Liver (tissue), 9 donors: ENCODE results near the gene TRPC1. TPM values are rescaled to one million over a fixed set of nuclear protein-coding genes. Genes with fewer than 3 reads are reported as not detected.

Experiments used
- DNase-seq: peaks from one replicate; pipeline ENCODE4 v3.0.0-alpha.2; 2017; ENCODE audit warnings: low spot score
- H3K27ac ChIP-seq, 2 donors: one replicate each; pipeline ENCODE4 v1.7.0; 2013; ENCODE audit warnings: inconsistent platforms in 2 of 2, low read length in 2 of 2, control low read depth in 1 of 2, low read depth in 1 of 2, mild to moderate bottlenecking in 1 of 2
- H3K27me3 ChIP-seq, 4 donors: one replicate each; pipeline versions ENCODE4 v1.6.1 to v1.7.0; 2013; ENCODE audit warnings: low read length in 3 of 4, inconsistent platforms in 1 of 4, mild to moderate bottlenecking in 1 of 4, moderate library complexity in 1 of 4; ENCODE audit not compliant: control insufficient read depth in 4 of 4, insufficient read depth in 4 of 4
- H3K36me3 ChIP-seq, 4 donors: one replicate each; pipeline versions ENCODE4 v1.6.1 to v1.7.0; 2013; ENCODE audit warnings: low read length in 3 of 4, mild to moderate bottlenecking in 3 of 4, low read depth in 1 of 4, moderate library complexity in 1 of 4; ENCODE audit not compliant: control insufficient read depth in 4 of 4, insufficient read depth in 3 of 4
- H3K4me1 ChIP-seq, 4 donors: one replicate each; pipeline versions ENCODE4 v1.6.1 to v1.7.0; 2013; ENCODE audit warnings: low read length in 3 of 4, mild to moderate bottlenecking in 3 of 4, moderate library complexity in 1 of 4; ENCODE audit not compliant: control insufficient read depth in 4 of 4, insufficient read depth in 4 of 4
- H3K4me3 ChIP-seq, 3 donors: one replicate each; pipeline versions ENCODE4 v1.6.1 to v1.7.0; 2013; ENCODE audit warnings: low read length in 3 of 3, control low read depth in 1 of 3, low read depth in 1 of 3, mild to moderate bottlenecking in 1 of 3
- H3K9ac ChIP-seq, 2 donors: one replicate each; pipeline ENCODE4 v1.7.0; 2013; ENCODE audit warnings: low read length in 2 of 2, mild to moderate bottlenecking in 2 of 2, moderate library complexity in 2 of 2, control low read depth in 1 of 2, low read depth in 1 of 2
- H3K9me3 ChIP-seq, 4 donors: one replicate each; pipeline versions ENCODE4 v1.6.1 to v1.7.0; 2013; ENCODE audit warnings: low read length in 3 of 4; ENCODE audit not compliant: control insufficient read depth in 4 of 4
- ATF3 ChIP-seq: IDR thresholded peaks from 2 replicates; pipeline ENCODE4 v1.6.1; 2016; ENCODE audit warnings: antibody characterized with exemption
- CTCF ChIP-seq: fragments of 150-350 bp; IDR thresholded peaks from 2 replicates; pipeline ENCODE4 v1.5.1; 2017; ENCODE audit warnings: improper control_type of control experiment, low read depth, low read length; ENCODE audit not compliant: missing input control
- EGR1 ChIP-seq, 2 donors: IDR thresholded peaks; 2 replicates each; pipeline ENCODE4 v1.6.1; 2016 to 2018; ENCODE audit warnings: antibody characterized with exemption in 2 of 2, low read depth in 2 of 2
- FOXA1 ChIP-seq: IDR thresholded peaks from 2 replicates; pipeline ENCODE4 v1.6.1; 2016; ENCODE audit warnings: antibody characterized with exemption
- FOXA2 ChIP-seq: IDR thresholded peaks from 2 replicates; pipeline ENCODE4 v1.6.1; 2016; ENCODE audit warnings: antibody characterized with exemption
- GABPA ChIP-seq, 2 donors: IDR thresholded peaks in 1 of 2; conservative IDR thresholded peaks in 1 of 2; 2 replicates each; pipeline ENCODE4 v1.6.1; 2016; ENCODE audit warnings: antibody characterized with exemption in 2 of 2, mild to moderate bottlenecking in 1 of 2, moderate library complexity in 1 of 2
- HNF4A ChIP-seq, 2 donors: conservative IDR thresholded peaks; 2 replicates each; pipeline ENCODE4 v1.6.1; 2016; ENCODE audit warnings: antibody characterized with exemption in 2 of 2, mild to moderate bottlenecking in 2 of 2
- HNF4G ChIP-seq: IDR thresholded peaks from 2 replicates; pipeline ENCODE4 v1.6.1; 2016; ENCODE audit warnings: antibody characterized with exemption
- JUND ChIP-seq, 2 donors: IDR thresholded peaks; 2 replicates each; pipeline ENCODE4 v1.6.1; 2016; ENCODE audit warnings: antibody characterized with exemption in 2 of 2
- MAX ChIP-seq: IDR thresholded peaks from 2 replicates; pipeline ENCODE4 v1.6.1; 2016; ENCODE audit warnings: antibody characterized with exemption
- NR2F2 ChIP-seq: IDR thresholded peaks from 2 replicates; pipeline ENCODE4 v1.6.1; 2016; ENCODE audit warnings: antibody characterized with exemption
- RAD21 ChIP-seq, 2 donors: IDR thresholded peaks; 2 replicates each; pipeline ENCODE4 v1.6.1; 2016; ENCODE audit warnings: antibody characterized with exemption in 2 of 2, mild to moderate bottlenecking in 2 of 2
- REST ChIP-seq: IDR thresholded peaks from 2 replicates; pipeline ENCODE4 v1.6.1; 2016; ENCODE audit warnings: antibody characterized with exemption, mild to moderate bottlenecking
- RXRA ChIP-seq, 2 donors: IDR thresholded peaks; 2 replicates each; pipeline ENCODE4 v1.6.1; 2017 to 2018; ENCODE audit warnings: antibody characterized with exemption in 2 of 2, mild to moderate bottlenecking in 1 of 2
- SP1 ChIP-seq: IDR thresholded peaks from 2 replicates; pipeline ENCODE4 v1.6.1; 2018; ENCODE audit warnings: antibody characterized with exemption, mild to moderate bottlenecking
- TAF1 ChIP-seq: conservative IDR thresholded peaks from 2 replicates; pipeline ENCODE4 v1.6.1; 2016; ENCODE audit warnings: antibody characterized with exemption, mild to moderate bottlenecking
- YY1 ChIP-seq: IDR thresholded peaks from 2 replicates; pipeline ENCODE4 v1.6.1; 2016; ENCODE audit warnings: antibody characterized with exemption, mild to moderate bottlenecking
- ZBTB33 ChIP-seq: IDR thresholded peaks from 2 replicates; pipeline ENCODE4 v1.6.1; 2016; ENCODE audit warnings: antibody characterized with exemption
- WGBS: extraction: QIAGEN DNeasy Blood & Tissue Kit; methylation state at CpG from one replicate; pipeline ENCODE4 v1.1.7; 2013; 5-methylcytosine and 5-hydroxymethylcytosine counted together
- polyA plus RNA-seq, 2 donors: library from polyadenylated mRNA; stranded (reverse) in 1 of 2; unstranded in 1 of 2; fragments of 200-250 nt in 1 of 2; fragments of >200 nt in 1 of 2; fragmentation: Nextera tagmentation in 1 of 2; extraction: Ambion mirVana in 1 of 2; gene quantifications; one replicate each; pipeline versions ENCODE4 v1.2.1 to v1.2.3, GENCODE V29; 2013 to 2015
- total RNA-seq, 2 donors: library from RNA; depleted of rRNA; stranded (reverse); fragments of >200 nt; gene quantifications; one replicate each; pipeline ENCODE4 v1.2.3, GENCODE V29; 2014
- donor health status: healthy.
- donor health status: healthy.
- donor health status: healthy.
- donor health status: healthy.
- donor health status: healthy.

TRPC1 gene
- total and polyA plus RNA-seq, 4 donors = 0.15 to 4.7 (median 1.6) TPM

- H3K9ac ChIP-seq = no peak overlapping the region
- no peak overlapping the region for H3K4me3 ChIP-seq
- H3K36me3 ChIP-seq = no peaks in the 10 kb centered on the region
- no peaks in the 10 kb centered on the region for H3K9me3 ChIP-seq
- TF ChIP-seq GABPA (IDR thresholded peaks at IDR 0.05 in 1 of 2, conservative IDR thresholded peaks at IDR 0.05 in 1 of 2) = no peak
- no peak for TF ChIP-seq JUND (IDR thresholded peaks at IDR 0.05)
- no peak for TF ChIP-seq YY1
- TF ChIP-seq TAF1 = no peak
- no peak for TF ChIP-seq HNF4G
- no peak for TF ChIP-seq NR2F2
- no peak for TF ChIP-seq SP1
- TF ChIP-seq MAX = no peak
- TF ChIP-seq RAD21 (IDR thresholded peaks at IDR 0.05) = no peak
- TF ChIP-seq EGR1 (IDR thresholded peaks at IDR 0.05; ENCODE audit: low read depth in 2 of 2) = no peak
- TF ChIP-seq FOXA1 = no peak
- TF ChIP-seq REST = no peak
- no peak for TF ChIP-seq HNF4A (conservative IDR thresholded peaks at IDR 0.05)
- no peak for TF ChIP-seq CTCF
- no peak for TF ChIP-seq FOXA2
- no peak for TF ChIP-seq ZBTB33
- no peak for TF ChIP-seq ATF3
- TF ChIP-seq RXRA (IDR thresholded peaks at IDR 0.05) = no peak
- 93% methylated on average over 1 of the region's 1 CpG for WGBS
- no peak for DNase-seq
- no peak overlapping the region for H3K27ac ChIP-seq
- no peaks in the 10 kb centered on the region for H3K4me1 ChIP-seq
- no peaks in the 10 kb centered on the region for H3K27me3 ChIP-seq
Measured at GRCh38 chr3:142795332-142795731, 71.5 kb downstream of the TRPC1 start.

- Histone ChIP-seq H3K4me3 (no peak overlapping the region), H3K9me3 (no peaks in the 10 kb centered on the region), H3K36me3 (no peaks in the 10 kb centered on the region), H3K27ac (no peak overlapping the region), H3K9ac (no peak overlapping the region), H3K27me3 (no peaks in the 10 kb centered on the region), H3K4me1 (no peaks in the 10 kb centered on the region)
- TF ChIP-seq SP1 = no peak
- TF ChIP-seq NR2F2 = no peak
- no peak for TF ChIP-seq YY1
- TF ChIP-seq TAF1 = no peak
- TF ChIP-seq HNF4G = no peak
- no peak for TF ChIP-seq REST
- no peak for TF ChIP-seq ATF3
- no peak for TF ChIP-seq EGR1 (IDR thresholded peaks at IDR 0.05; ENCODE audit: low read depth in 2 of 2)
- TF ChIP-seq RAD21 (IDR thresholded peaks at IDR 0.05) = no peak
- TF ChIP-seq FOXA2 = no peak
- DNase-seq = no peak
- 74% methylated on average over 2 of the region's 2 CpGs for WGBS
Measured at GRCh38 chr3:142796823-142797222, 73.0 kb downstream of the TRPC1 start.
